Stimulated activated CD8-positive, alpha-beta memory T cell treated with anti-CD3 and anti-CD28 coated beads, Interleukin-4, amount 100 ng/mL, for 4 hours (primary cell): ENCODE measurements around the gene ONECUT1.

Source experiments
- DNase-seq, 2 donors: peaks; one replicate each; pipeline ENCODE4 v3.0.0-alpha.2; 2020; ENCODE audit warnings: low read depth in 2 of 2, low spot score in 1 of 2

Gene ONECUT1

DNA sequence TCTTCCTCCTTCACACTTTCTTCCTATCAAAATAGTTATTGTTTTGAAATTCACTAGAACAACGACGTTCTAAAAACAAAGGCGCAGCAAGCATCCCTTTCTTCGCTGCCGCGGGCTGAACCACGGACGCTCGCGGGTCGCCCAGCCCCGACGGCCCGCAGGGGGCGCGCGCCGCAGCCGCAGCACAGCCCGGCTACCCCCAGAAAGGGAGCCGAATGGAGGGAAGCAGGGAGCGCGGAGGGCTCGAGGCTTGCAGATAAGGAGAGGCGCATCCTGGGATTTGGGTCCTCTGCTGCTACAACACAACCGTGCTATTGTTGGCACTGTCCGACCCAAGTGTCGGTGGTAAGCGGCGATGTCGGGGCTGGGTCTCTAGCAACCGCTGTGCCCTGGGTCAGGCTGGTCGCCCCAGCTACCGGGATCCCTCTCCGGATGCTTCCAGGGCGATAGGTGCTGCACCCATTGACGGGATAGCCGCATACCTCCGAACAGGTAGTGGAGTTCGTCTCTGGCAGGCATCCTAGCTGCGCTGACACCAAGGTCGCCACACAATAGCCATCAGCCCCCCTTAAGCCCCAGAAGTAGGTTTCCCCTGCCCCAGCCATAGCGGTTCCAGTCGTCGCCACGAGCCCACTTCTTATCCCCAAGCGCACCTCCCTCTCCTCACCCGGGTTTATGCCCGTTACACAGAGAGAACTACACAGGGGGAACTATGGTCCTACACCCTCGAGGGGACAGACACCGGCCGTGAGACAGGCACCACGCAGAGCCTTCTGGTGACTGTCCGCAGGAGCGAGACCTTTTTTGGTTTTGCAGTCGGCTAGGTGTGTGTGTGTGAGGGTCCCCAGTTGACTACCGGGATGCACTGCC, 6.0 kb downstream of the ONECUT1 start:
- no peak for DNase-seq

GRCh38 chr15:52783191-52783829, 6.8 kb downstream of the ONECUT1 start:
- DNase-seq, result no peak

DNA sequence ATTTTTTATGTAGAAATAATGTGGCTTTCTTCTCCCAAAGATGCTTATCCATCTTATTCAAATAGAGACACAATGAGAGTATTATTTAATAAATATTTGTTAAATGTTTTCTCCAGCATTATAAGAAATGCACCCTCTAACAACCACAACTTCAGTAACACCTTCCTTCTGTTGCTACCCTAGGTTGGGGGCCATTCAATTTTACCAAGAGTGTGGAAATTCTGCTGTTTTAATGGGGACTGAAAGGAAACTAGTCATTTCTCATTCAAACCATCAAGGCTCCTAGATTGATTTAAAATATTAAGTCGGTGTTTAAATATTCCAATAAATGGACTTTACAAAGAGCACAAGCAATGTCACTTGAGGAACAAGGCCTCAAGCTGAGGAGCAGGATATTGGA, 7.6 kb downstream of the ONECUT1 start:
- no peak for DNase-seq

DNA sequence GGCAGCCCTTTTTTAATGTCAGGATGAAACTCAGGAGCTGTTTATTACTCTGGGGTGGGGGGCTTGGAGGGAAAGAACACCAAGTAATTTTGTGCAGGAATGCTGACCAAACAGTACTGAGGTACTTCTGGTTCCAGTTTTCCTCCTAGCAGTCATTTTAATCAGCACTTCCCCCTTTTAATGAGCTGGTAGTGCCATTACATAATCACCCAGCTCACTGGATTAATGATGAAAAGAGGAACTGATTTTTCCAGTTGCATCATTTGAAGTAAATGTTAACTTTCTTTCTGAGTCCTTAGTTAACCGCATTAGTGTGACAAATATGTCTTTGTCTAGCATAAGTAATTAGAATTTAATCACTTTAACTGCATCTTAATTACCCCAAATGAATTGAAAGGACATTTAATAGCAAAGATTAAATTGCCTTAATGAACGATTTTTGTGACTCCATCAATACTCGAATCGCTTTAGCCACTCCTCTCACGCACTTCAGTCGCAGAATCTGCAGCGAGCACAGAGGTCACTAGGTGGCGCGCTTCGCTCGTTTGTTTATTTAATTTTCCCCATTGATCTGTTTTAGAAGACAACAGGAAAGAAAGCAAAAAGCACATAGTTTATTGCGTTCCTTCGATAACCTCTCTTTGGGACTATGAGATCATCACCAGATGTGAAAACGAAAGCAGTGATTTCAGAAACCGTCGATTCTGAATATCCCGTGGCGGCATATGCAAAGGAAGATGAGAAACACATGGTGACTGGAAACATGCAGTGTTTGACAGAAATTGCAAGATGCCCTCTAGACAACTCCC, 9.8 kb downstream of the ONECUT1 start:
- peak; percentile 14 to 46 for DNase-seq

- no peak for DNase-seq
These were observed 11.7 kb downstream of the ONECUT1 start for GRCh38 chr15:52778457-52778856.

GRCh38 chr15:52772766-52773165, 17.4 kb downstream of the ONECUT1 start:
- DNase-seq, result no peak

DNA sequence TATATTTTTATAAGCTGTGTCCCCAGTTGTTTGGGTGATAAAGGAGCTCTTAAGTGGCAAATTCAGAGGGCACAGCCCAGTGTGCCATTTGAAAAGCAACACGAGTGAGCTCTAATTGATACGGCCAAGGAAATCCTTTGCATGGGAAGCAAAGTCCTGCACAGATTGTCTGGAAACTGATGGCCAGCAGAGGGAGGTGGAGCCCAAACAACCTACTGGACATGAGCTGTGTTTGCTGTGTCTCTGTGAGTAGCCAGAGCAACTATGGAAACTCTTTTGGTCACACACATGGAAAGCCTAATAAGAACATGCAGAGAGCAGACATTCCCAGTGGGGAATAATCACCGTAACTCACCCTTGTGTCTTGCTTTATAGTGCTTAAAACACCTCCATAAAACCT, 24.4 kb downstream of the ONECUT1 start:
- DNase-seq, result no peak

GRCh38 chr15:52764731-52765130, 25.4 kb downstream of the ONECUT1 start:
- no peak for DNase-seq

- no peak for DNase-seq
These were observed 27.5 kb downstream of the ONECUT1 start for GRCh38 chr15:52762621-52763020.

DNA sequence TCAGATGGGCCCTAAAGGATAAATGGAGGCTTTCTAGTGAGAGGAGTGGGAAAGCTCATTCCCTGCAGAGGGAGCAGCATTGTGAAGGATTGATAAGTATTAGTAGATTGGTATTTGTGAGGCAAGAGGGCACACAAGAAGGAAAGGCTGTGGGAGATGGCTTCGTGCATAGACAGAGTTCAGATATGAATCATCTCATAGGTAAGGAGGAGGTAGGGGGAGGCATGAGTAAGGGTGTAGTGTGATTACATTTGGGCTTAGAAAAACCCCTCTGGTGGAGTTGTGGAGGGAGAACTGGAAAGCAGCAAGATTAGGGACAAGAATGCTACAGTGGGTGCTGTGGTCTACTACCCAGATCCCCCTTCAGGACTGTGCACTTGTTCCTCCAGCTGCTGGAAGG, 29.6 kb downstream of the ONECUT1 start:
- DNase-seq, result no peak

DNA sequence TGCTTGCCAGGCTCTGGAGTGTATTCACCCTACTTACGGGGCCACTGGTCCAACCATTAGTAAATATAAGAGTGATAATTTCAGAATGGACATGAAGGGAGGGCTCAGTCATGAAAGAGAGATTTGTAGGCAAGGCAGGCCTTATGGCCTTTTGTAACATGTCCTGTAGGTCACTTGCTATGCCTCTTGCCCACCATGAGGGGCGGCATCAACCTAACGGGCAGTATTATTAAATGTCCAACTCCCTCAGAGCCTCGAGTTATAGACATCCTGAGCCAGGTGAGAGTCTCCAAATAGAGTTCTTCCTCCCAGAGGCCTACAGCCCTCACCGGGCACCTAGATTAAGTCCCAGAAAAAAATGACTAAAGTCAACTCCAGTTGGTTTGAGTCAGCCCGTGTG, 30.2 kb downstream of the ONECUT1 start:
- DNase-seq, result no peak

DNA sequence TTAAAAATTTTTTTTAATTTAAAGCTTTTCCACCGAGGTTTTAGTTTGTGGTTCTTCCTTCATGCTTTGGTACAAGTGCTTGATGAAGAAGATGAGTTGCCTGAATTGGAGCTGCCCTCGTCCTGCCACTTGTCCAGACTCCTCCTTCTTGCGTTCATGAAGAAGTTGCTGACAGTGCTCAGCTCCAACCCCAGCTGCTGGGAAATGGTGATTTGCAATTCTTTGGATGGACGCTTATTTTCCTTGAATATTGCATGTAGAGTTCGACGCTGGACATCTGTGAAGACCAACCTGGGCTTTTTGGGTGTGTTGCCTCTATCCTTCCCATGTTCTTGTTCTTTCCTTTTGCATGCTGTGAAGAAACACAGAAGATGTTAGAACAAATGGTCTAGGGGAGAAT, 32.6 kb downstream of the ONECUT1 start:
- DNase-seq, result no peak

DNA sequence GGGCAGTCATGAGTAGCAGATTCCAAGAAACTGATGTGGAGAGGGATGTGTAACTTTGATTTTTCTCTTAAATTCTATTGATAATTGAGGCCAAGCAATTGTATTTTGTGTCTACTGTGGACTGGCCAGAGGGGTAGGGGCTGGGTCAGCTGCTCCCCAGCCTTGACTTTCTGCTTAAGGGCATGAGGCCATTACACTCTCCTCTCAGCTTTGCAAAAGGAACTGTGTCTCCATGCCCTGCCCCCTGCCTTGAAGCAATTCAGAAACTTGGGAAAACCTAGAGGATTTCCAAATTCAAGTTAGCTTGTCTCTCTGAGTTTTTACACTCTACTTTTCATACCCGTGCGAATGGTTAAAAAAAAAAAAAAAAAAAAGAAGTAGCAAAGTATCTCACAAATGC, 38.6 kb downstream of the ONECUT1 start:
- no peak for DNase-seq

DNA sequence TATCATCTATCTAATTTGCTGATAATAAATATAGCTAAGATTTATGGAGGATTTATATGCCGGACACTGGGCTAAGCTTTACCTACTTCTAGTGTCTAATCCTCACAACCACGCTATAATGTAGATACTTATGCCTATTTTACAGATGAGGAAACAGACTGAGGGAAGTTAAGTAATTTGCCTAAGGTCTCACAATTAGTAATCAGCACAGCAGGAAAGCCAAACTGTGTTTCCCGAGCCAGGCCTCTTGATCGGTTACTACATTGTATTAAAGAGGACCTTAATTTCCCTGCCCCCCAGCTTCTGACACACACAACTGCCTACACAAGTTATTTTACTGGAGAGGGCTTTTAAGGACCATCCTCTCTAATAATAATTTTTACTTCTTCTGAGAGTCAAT, 40.9 kb downstream of the ONECUT1 start:
- no peak for DNase-seq

DNA sequence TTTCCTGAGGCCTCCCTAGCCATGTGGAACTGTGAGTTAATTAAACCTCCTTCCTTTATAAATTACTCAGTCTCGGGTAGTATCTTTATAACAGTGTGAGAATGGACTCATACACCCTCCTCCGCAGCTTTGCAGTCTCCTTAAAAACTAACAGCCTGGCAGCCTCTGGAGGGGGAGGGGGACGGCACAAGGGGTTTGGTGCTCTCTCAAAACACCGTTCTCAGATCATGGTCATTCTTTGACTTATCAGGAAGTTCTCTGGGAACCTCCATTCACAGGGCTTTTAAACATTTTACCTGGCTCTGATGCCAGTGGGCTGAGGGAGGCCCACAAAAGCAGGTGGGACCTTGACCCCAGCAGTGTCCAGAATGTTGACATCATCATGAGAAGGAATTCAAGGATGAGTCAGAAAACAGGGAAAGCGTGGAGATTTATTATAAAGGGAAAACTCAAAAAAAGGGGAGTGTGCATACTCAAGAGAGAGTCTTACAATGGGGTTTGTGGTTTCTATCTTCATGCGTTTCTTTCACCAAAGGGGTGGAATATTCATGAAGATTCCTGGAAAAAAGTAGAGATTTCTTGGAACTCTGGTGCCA, 43.9 kb downstream of the ONECUT1 start:
- DNase-seq, result no peak

- DNase-seq, result no peak
These were observed 44.6 kb downstream of the ONECUT1 start for GRCh38 chr15:52745326-52746161.

GRCh38 chr15:52738311-52738710, 51.8 kb downstream of the ONECUT1 start:
- DNase-seq, result no peak

- DNase-seq, result no peak
These were observed 52.4 kb downstream of the ONECUT1 start for GRCh38 chr15:52737720-52738119.

- peak in 1 of 2 donors; percentile 44 for DNase-seq
These were observed 54.7 kb downstream of the ONECUT1 start for GRCh38 chr15:52735231-52736089.

DNA sequence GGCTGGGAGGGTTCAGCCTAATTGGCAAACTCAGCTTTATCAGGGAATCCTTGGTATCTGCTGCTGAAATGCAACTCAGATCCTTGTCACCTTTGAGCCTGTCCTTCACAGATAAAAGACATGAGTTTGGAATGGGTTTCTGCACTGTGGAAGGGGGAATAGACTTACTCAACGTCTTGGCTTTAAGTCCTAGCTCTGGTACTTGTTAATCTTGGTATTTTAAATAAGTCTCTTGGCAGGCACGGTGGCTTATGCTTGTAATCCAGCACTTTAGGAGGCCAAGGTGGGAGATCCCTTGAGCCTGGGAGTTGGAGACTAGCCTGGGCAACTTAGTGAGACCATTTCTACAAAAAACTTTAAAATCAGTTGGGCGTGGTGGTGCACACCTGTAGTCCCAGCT, 55.8 kb downstream of the ONECUT1 start:
- DNase-seq, result no peak
